HG03432 (cell line): ENCODE measurements around the gene ZNF532.
"Not testable (repeated sequence)": the region's sequence is repeated elsewhere in the genome, so short reads cannot be mapped to it uniquely, and the experiment has no call there.

Experiments
- ATAC-seq: cut with Tn5 transposase; IDR thresholded peaks from one replicate; pipeline ENCODE4 v1.9.1; 2021; ENCODE audit warnings: mild to moderate bottlenecking, moderate library complexity; ENCODE audit not compliant: unreplicated experiment

Gene ZNF532

DNA sequence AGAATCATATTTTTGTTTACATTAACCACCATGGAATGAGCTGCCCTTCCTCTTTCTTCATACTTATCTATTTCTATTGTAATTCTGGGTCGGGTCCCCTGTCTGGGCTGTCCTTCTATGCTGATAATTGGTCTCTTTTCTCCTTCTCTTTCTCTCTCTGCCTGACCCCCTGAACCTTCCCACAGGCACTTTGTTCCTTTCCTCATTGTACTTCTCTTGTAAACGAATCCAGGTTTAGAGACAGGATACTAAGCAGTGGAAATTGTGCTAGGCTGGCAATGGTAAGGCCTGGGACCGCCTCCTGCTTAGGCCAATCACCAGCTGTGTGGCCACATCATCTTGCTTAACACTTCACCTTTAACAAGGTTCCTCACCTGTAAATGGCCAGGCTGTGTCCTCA, 137.0 kb downstream of the ZNF532 start:
- no peak for ATAC-seq

GRCh38 chr18:59002974-59003594, 138.4 kb downstream of the ZNF532 start:
- ATAC-seq, result no peak

GRCh38 chr18:59005262-59005661, 140.6 kb downstream of the ZNF532 start:
- ATAC-seq, result no peak

DNA sequence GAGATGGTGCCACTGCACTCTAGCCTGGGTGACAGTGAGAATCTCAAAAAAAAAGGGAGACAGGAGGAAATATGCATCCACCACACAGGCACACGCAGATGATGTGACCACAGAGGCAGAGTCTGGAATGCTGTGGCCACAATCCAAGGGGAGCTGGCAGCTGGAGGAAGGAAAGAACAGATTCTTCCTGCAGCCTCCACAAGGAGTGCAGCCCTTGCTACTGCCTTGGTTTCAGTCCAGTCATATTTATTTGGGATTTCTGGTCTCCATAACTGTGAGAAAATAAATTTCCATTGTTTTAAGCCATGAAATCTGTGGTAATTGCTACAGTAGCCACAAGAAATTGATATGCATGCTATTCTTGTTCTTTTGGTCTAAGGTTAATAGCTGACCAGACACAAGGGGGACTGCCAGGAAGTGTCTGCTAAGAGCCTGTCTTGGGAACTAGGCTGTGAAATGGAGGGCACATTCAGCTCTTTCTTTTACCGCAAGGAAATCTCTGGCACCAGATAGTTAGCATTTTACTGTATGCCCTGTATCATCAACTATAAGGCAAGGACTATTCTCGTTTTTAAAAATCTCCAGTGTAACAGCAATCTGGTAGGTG, 141.9 kb downstream of the ZNF532 start:
- ATAC-seq, result no peak

DNA sequence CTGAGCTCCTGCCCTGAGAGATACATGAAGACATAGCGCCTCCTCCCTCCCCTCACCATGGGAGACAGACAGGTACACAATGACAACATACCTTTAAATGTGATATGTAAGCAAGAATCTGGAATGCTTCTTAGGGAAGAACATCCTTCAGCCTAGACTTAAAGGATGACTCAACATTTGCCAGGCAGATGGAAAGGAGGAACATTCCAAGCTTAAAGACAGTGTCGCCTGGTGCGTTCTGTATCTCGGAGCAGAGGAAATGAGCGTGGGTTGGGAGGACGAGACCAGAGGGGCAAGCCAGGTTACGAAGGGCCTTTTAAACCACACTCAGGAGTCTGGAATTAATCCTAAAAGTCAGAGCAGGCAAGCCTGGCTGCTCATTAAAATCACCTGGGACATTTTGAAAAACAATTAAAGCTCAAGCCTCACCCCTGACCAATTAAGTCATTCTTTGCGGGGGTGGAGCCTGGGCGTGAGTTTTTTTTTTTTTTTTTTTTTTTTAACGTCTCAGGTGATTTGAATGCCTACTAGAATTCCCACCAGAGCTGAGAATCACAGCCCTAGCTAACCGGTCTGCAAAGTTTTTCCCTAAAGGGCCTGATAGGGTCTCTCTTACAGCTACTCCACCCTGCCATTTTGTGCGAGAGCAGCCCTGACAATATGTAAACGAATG, 143.8 kb downstream of the ZNF532 start:
- ATAC-seq, result no peak

- ATAC-seq, result no peak
These were observed 145.2 kb downstream of the ZNF532 start for GRCh38 chr18:59009846-59010245.

GRCh38 chr18:59011289-59011688, 146.6 kb downstream of the ZNF532 start:
- no peak for ATAC-seq

- ATAC-seq, result no peak
These were observed 147.1 kb downstream of the ZNF532 start for GRCh38 chr18:59011786-59012185.

GRCh38 chr18:59012815-59013705, 148.4 kb downstream of the ZNF532 start:
- ATAC-seq, result no peak

- ATAC-seq, result no peak
These were observed 149.1 kb downstream of the ZNF532 start for GRCh38 chr18:59013744-59014143.

- no peak for ATAC-seq
These were observed 151.0 kb downstream of the ZNF532 start for GRCh38 chr18:59015531-59016152.

GRCh38 chr18:59021500-59021899, 156.8 kb downstream of the ZNF532 start:
- ATAC-seq, result no peak

DNA sequence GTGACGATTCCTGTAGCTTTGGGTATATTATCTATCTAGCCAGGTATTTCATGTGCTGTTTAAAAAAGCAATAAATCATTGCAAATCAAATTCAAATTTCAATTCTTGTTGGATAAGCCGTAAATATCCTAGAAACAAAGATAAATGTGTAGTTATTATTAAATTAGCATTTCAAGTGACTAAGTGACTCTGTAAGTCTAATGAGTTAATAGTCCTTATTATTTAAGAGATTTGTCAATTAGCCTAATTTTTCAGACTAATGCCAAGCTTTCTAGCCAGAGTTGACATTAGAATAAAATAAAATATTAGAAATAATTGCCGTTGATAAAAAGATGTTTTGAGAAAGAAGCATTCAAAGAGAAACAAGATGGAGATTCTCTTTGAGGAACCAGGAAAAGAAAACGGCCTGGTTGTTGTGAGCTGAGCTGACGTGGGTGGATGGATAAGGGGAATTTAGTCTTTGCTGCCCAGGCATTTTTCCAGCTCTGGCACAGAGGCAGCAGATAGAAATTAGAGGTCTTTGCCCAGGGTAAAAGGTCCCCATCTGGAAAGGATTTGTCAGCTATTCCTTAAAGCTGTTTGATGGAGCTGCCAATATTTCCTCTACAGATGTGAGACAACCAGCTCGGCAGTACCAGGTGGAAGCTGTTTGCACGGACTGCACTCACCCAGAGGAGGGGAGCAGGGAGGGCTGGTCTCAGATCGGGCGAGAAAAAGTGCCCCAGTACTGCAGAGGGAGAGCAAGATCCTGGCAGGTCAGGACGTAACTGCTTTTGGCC, 157.7 kb downstream of the ZNF532 start:
- no peak for ATAC-seq

DNA sequence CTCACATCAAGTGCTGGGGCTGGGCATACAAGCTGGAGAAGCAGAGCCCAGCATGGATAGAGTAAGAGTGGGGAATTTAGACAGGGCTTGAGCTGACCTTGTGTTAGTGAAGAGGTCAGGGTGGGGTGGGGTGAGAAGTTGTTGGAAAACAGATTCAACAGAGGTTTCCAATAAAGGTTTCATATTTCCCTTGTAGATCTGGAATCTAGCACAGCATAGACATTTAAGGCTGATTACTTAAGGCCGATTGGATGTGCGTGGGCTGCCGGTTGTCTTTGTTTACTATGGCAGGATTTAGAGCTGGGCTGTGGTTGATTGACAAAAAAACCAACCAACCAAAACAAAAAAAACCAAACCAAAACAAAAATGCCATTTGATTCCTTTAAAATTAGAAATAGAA, 160.2 kb downstream of the ZNF532 start:
- no peak for ATAC-seq

- not testable (repeated sequence) for ATAC-seq
These were observed 160.9 kb downstream of the ZNF532 start for GRCh38 chr18:59025532-59025931.

GRCh38 chr18:59026364-59026763, 161.7 kb downstream of the ZNF532 start:
- ATAC-seq, result no peak

GRCh38 chr18:59026831-59027410, 162.2 kb downstream of the ZNF532 start:
- ATAC-seq, result no peak

- ATAC-seq, result no peak
These were observed 165.2 kb downstream of the ZNF532 start for GRCh38 chr18:59029663-59030429.

- no peak for ATAC-seq
These were observed 167.6 kb downstream of the ZNF532 start for GRCh38 chr18:59032308-59032707.
